Activated CD4-positive, CD25-positive, alpha-beta regulatory T cell treated with anti-CD3 and anti-CD28 coated beads, Interleukin-2, amount 50 U/mL, for 16 hours (primary cell): ENCODE results near the gene GPR33.
"Not testable (repeated sequence)": the region's sequence is repeated elsewhere in the genome, so short reads cannot be mapped to it uniquely, and the experiment has no call there.

Source experiments
- DNase-seq: peaks from one replicate; pipeline ENCODE4 v3.0.0-alpha.2; 2020; ENCODE audit warnings: low read depth, low spot score

Gene GPR33

GRCh38 chr14:31461545-31461944 is 26.3 kb downstream of the GPR33 start:
- DNase-seq = no peak

GRCh38 chr14:31457665-31458659 is 29.9 kb downstream of the GPR33 start:
- no peak for DNase-seq

DNA sequence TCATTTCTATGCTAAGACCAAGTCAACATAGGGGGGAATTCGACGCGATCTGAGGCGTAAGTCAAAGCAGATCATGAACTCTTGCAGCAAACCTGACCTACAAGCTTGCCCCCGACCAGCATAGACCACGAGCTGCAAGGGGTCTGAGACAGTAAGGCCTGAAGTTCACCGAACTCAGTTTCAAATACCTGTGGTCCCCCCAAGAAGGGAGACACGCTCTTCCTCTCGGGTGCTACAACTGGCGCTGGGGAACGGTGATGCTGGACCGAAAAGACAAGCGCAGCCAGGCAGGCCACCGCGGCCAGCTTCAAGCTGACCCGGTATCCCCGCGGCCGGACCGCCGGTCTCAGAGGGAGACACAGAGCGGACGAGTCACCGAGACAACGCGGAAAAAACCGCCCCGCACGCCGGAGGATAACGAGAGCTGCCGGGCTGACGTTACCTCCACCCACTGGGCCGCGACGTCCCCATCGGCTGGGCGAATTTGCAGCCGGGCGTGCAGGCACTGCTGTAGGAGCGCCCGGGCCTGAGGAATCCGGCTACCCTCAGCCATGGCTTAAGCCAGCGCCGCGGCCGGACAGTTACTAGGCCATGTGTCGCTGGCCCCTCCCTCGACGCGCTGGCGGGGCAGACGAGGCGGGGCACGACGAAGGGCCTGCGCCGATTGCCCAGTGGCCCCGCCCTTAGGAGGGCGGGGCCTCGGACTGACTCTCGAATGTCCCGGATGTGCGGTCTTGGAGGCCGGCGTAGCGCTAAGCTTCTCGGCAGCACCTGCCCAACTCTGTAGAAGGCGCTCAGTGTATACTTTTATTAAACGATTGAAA is 30.8 kb downstream of the GPR33 start, which contains the start of gene DTD2:
DTD2 (minus strand) TSS at position 666 of the 824 bp plus-strand sequence; CDS start at position 553, 113 bp downstream.
- peak; percentile 82 for DNase-seq

DNA sequence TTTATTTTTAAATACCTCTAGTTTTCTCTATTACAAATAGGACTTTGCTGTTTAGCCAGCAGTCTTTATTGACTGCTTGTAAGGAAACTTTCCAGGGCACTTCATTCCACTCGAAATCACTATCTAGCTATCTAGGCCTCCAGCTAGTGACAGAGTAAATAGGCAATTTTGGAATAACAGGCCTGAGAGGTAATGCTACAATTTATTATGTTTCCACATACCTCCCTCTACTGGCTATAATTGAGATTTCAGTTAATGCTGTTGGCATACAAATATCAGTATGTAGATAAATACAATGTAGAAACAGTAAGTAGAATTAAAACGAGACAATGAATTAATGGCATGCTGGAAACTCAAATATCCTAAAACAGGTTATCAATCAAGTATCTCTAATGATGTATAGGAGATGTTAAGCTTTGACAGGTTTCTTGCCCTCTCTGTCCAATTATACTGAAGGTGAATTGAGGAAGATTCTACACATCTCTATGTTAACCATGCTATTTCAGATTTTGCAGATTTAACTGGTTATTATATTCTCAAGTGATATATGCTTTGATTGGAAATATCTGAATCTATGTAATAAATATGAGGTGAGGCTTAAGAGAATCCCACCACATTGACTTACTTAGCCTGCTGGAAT is 37.7 kb downstream of the GPR33 start:
- no peak for DNase-seq

- no peak for DNase-seq
Observed at GRCh38 chr14:31449136-31449535, 38.7 kb downstream of the GPR33 start.

DNA sequence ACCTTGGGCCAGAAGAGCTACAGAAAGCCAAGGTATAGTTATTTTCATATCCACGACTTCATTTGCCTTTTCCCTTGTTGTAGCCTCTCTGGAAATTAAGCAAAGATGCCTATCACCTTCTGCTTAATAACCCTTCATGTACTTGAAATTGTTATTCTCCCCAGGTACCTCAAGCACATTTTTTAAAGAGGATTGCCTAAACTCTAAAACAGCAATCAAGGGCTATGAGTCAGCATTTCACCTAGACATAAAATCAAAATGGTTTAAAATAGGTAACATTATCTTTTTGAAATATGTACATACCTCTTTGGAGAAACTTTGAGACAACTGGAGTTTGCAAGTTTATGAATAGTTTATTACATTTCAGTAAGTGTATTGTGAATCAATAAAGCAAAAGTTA is 42.1 kb downstream of the GPR33 start:
- no peak for DNase-seq

GRCh38 chr14:31442284-31442683 is 45.6 kb downstream of the GPR33 start:
- DNase-seq = no peak

- DNase-seq = no peak
Observed at GRCh38 chr14:31441273-31442111, 46.3 kb downstream of the GPR33 start.

- DNase-seq = no peak
Observed at GRCh38 chr14:31440280-31440679, 47.6 kb downstream of the GPR33 start.

DNA sequence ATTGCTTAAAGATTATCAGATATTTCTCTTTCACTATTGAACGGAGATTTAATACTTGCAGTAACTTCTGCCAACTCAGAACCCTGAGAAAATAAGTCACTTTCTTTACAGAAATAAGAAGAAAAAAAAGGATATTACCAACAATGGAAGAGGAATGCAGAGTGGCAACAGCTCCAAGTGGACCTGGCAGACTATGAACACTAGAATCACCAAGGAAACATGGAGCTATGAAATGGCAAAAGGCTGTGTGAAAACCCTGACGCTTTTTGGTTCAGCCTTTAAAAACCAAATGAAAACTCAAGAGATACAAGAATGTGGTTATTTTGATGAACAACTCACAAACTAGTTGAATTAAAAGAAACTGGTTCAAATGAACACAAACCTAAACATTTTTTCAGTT is 48.3 kb downstream of the GPR33 start:
- DNase-seq = no peak

- DNase-seq = not testable (repeated sequence)
Observed at GRCh38 chr14:31437045-31437691, 50.7 kb downstream of the GPR33 start.

DNA sequence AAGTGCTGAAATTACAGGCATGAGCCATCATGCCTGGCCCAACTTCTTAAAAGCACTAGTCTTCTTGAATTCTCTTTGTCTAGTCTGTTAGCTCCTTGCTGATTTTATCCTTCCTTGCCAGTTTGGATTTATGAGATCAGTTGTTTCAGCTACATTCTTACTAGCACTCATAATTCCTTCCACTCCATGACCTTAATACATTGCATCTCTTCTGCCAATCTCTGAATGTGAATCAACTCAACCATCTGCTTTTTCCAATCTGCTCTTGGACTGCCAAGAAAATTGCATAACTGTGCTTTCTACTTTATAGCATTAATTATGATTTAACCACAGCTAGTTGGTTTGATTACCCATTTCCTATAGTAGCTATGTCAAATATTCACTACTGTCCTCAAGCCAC is 52.6 kb downstream of the GPR33 start:
- no peak for DNase-seq
